Esophagus muscularis mucosa (tissue), 4 donors: ENCODE measurements around the gene PNLIPRP3.

Source experiments
- EP300 ChIP-seq: sonication (generic); formaldehyde crosslinking; IDR thresholded peaks from one replicate; pipeline ENCODE4 v1.6.1; 2017; ENCODE audit warnings: antibody characterized with exemption
- POLR2A ChIP-seq: fragments of 450-650 bp; IDR thresholded peaks from one replicate; pipeline ENCODE4 v1.6.1; 2017; ENCODE audit warnings: antibody characterized with exemption, moderate library complexity, mild to moderate bottlenecking, low read depth
- POLR2AphosphoS5 ChIP-seq, 2 donors: sonication (generic); formaldehyde crosslinking; IDR thresholded peaks; one replicate each; pipeline ENCODE4 v1.6.1; 2017; ENCODE audit warnings: antibody characterized with exemption in 2 of 2
- TF ChIP-seq, protein P1 (sequence below), 3 experiments: fragments of 200-600 bp in 2 of 3; fragments of 450-650 bp in 1 of 3; sonication (generic) in 2 of 3; IDR thresholded peaks; one replicate each; pipeline ENCODE4 v1.5.1; 2017 to 2019; ENCODE audit warnings: antibody characterized with exemption in 3 of 3, mild to moderate bottlenecking in 2 of 3, moderate library complexity in 1 of 3

DNA sequence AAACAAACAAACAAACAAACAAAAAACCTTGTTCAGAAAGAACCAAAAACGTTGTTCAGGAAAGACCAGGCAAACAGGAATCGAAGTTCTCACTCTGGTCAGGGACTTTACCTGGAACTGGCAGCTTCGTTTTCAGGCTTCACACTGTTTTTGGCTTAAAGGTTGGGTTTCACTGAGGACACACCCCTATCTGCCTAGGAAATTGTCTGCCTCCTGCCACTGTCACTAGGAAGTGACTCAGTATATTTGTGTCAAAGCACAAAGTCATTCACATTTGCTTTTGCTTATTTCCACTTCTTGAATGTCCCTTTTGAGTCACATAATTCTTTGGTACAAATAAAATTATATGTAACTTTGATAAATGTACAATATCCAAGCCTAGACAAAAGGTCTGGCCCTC is 37.9 kb downstream of the PNLIPRP3 start:
- TF ChIP-seq, protein P1, sequence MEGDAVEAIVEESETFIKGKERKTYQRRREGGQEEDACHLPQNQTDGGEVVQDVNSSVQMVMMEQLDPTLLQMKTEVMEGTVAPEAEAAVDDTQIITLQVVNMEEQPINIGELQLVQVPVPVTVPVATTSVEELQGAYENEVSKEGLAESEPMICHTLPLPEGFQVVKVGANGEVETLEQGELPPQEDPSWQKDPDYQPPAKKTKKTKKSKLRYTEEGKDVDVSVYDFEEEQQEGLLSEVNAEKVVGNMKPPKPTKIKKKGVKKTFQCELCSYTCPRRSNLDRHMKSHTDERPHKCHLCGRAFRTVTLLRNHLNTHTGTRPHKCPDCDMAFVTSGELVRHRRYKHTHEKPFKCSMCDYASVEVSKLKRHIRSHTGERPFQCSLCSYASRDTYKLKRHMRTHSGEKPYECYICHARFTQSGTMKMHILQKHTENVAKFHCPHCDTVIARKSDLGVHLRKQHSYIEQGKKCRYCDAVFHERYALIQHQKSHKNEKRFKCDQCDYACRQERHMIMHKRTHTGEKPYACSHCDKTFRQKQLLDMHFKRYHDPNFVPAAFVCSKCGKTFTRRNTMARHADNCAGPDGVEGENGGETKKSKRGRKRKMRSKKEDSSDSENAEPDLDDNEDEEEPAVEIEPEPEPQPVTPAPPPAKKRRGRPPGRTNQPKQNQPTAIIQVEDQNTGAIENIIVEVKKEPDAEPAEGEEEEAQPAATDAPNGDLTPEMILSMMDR (IDR thresholded peaks at IDR 0.05): no peak
- no peak for TF ChIP-seq POLR2A
- no peak for TF ChIP-seq EP300
- no peak for TF ChIP-seq POLR2AphosphoS5 (IDR thresholded peaks at IDR 0.05)
